H9 (cell line): ENCODE results near the gene KCNAB1. TPM values are rescaled to one million over a fixed set of nuclear protein-coding genes. Genes with fewer than 3 reads are reported as not detected.

ENCODE experiments used
- DNase-seq: peaks from one replicate; pipeline ENCODE4 v3.0.0-alpha.2; 2017
- H2AFZ ChIP-seq: one replicate; pipeline ENCODE4 v1.6.1; 2013; ENCODE audit warnings: mild to moderate bottlenecking, low read length, control low read depth, moderate library complexity
- H2AK5ac ChIP-seq: 2 replicates; pipeline ENCODE4 v1.6.1; 2013; ENCODE audit warnings: low read length, control low read depth, mixed read lengths; ENCODE audit not compliant: insufficient read length
- H2BK120ac ChIP-seq: one replicate; pipeline ENCODE4 v1.6.1; 2013; ENCODE audit warnings: low read depth, mild to moderate bottlenecking, low read length, control low read depth, inconsistent platforms; ENCODE audit not compliant: poor library complexity, severe bottlenecking
- H2BK12ac ChIP-seq: 2 replicates; pipeline ENCODE4 v1.6.1; 2013; ENCODE audit warnings: low read length, control low read depth, mixed read lengths, low read depth; ENCODE audit not compliant: insufficient read length
- H2BK15ac ChIP-seq: 2 replicates; pipeline ENCODE4 v1.6.1; 2013; ENCODE audit warnings: low read depth, low read length, control low read depth
- H2BK20ac ChIP-seq: one replicate; pipeline ENCODE4 v1.6.1; 2013; ENCODE audit warnings: low read depth, mild to moderate bottlenecking, low read length, control low read depth, inconsistent platforms; ENCODE audit not compliant: poor library complexity, severe bottlenecking
- H2BK5ac ChIP-seq: 2 replicates; pipeline ENCODE4 v1.6.1; 2013; ENCODE audit warnings: low read length, control low read depth, mixed read lengths; ENCODE audit not compliant: insufficient read length
- H3K14ac ChIP-seq: 2 replicates; pipeline ENCODE4 v1.6.1; 2013; ENCODE audit warnings: low read length, control low read depth; ENCODE audit not compliant: insufficient read depth
- H3K18ac ChIP-seq: 2 replicates; pipeline ENCODE4 v1.6.1; 2013; ENCODE audit warnings: low read depth, mild to moderate bottlenecking, mixed read lengths, low read length, control low read depth; ENCODE audit not compliant: insufficient read length
- H3K23ac ChIP-seq: 2 replicates; pipeline ENCODE4 v1.6.1; 2013; ENCODE audit warnings: low read length, control low read depth, mixed read lengths, low read depth; ENCODE audit not compliant: insufficient read length
- H3K23me2 ChIP-seq: 2 replicates; pipeline ENCODE4 v1.6.1; 2013; ENCODE audit warnings: low read depth, mild to moderate bottlenecking, mixed read lengths, low read length, control low read depth; ENCODE audit not compliant: insufficient read length, poor library complexity, severe bottlenecking
- H3K27ac ChIP-seq: 2 replicates; pipeline ENCODE4 v1.5.1; 2013; ENCODE audit warnings: low read length, control low read depth, mixed read lengths, low read depth; ENCODE audit not compliant: insufficient read length
- H3K27me3 ChIP-seq: 2 replicates; pipeline ENCODE4 v1.6.1; 2013; ENCODE audit warnings: low read length, control low read depth, inconsistent platforms; ENCODE audit not compliant: insufficient read depth
- H3K4ac ChIP-seq: 2 replicates; pipeline ENCODE4 v1.6.1; 2013; ENCODE audit warnings: low read depth, mild to moderate bottlenecking, control low read depth, inconsistent platforms, low read length, moderate library complexity
- H3K4me1 ChIP-seq: 2 replicates; pipeline ENCODE4 v1.6.1; 2013; ENCODE audit warnings: low read length, control low read depth, inconsistent platforms; ENCODE audit not compliant: insufficient read depth
- H3K4me2 ChIP-seq: 2 replicates; pipeline ENCODE4 v1.6.1; 2013; ENCODE audit warnings: low read length, control low read depth, mixed read lengths; ENCODE audit not compliant: insufficient read length, insufficient read depth
- H3K56ac ChIP-seq: 2 replicates; pipeline ENCODE4 v1.6.1; 2013; ENCODE audit warnings: low read depth, mild to moderate bottlenecking, mixed read lengths, low read length, control low read depth; ENCODE audit not compliant: insufficient read length
- H3K79me1 ChIP-seq: 2 replicates; pipeline ENCODE4 v1.6.1; 2013; ENCODE audit warnings: low read depth, mild to moderate bottlenecking, moderate library complexity, low read length, control low read depth, inconsistent platforms; ENCODE audit not compliant: insufficient read depth, poor library complexity, severe bottlenecking
- H3K79me2 ChIP-seq: 2 replicates; pipeline ENCODE4 v1.6.1; 2013; ENCODE audit warnings: low read length, control low read depth, inconsistent platforms; ENCODE audit not compliant: insufficient read depth
- H3K9ac ChIP-seq: 2 replicates; pipeline ENCODE4 v1.6.1; 2013; ENCODE audit warnings: low read length, control low read depth, mixed read lengths; ENCODE audit not compliant: insufficient read length; ENCODE audit errors: extremely low read depth
- H3K9me3 ChIP-seq: one replicate; pipeline ENCODE4 v1.6.1; 2013; ENCODE audit warnings: low read depth, low read length, inconsistent platforms; ENCODE audit not compliant: control insufficient read depth
- H3T11ph ChIP-seq: one replicate; pipeline ENCODE4 v1.6.1; 2013; ENCODE audit warnings: mild to moderate bottlenecking, low read length, control low read depth, inconsistent platforms
- H4K20me1 ChIP-seq: one replicate; pipeline ENCODE4 v1.6.1; 2013; ENCODE audit not compliant: control insufficient read depth, insufficient read length, insufficient read depth
- H4K5ac ChIP-seq: 2 replicates; pipeline ENCODE4 v1.6.1; 2013; ENCODE audit warnings: low read depth, mild to moderate bottlenecking, mixed read lengths, low read length, control low read depth; ENCODE audit not compliant: insufficient read length
- H4K8ac ChIP-seq: replicated peaks from 2 replicates; pipeline ENCODE4 v1.6.1; 2013; ENCODE audit warnings: low read length, control low read depth, mixed read lengths, low read depth; ENCODE audit not compliant: insufficient read length
- H4K91ac ChIP-seq: 2 replicates; pipeline ENCODE4 v1.6.1; 2013; ENCODE audit warnings: low read depth, mild to moderate bottlenecking, moderate library complexity, mixed read lengths, low read length, control low read depth; ENCODE audit not compliant: insufficient read length
- H3K27ac Mint-ChIP-seq, 3 experiments: 2 replicates in 2 of 3; 3 replicates in 1 of 3; pipeline ENCODE4 v1.8.0; 2020 to 2021; ENCODE audit warnings: mixed read lengths in 3 of 3, mild to moderate bottlenecking in 1 of 3, moderate library complexity in 1 of 3
- H3K27me3 Mint-ChIP-seq: 2 replicates; pipeline ENCODE4 v1.8.0; 2021; ENCODE audit warnings: low read depth, mild to moderate bottlenecking, moderate library complexity, mixed read lengths
- H3K36me3 Mint-ChIP-seq, 3 experiments: 2 replicates in 2 of 3; 3 replicates in 1 of 3; pipeline ENCODE4 v1.8.0; 2020 to 2021; ENCODE audit warnings: low read depth in 3 of 3, mixed read lengths in 3 of 3; ENCODE audit not compliant: insufficient read depth in 1 of 3
- H3K4me1 Mint-ChIP-seq, 2 experiments: 2 replicates each; pipeline ENCODE4 v1.8.0; 2020; ENCODE audit warnings: mixed read lengths in 2 of 2
- H3K4me3 Mint-ChIP-seq, 2 experiments: 2 replicates in 1 of 2; 3 replicates in 1 of 2; pipeline ENCODE4 v1.8.0; 2020 to 2021; ENCODE audit warnings: mild to moderate bottlenecking in 2 of 2, mixed read lengths in 2 of 2, moderate library complexity in 1 of 2
- H3K9me3 Mint-ChIP-seq, 2 experiments: 2 replicates in 1 of 2; 3 replicates in 1 of 2; pipeline ENCODE4 v1.8.0; 2020; ENCODE audit warnings: mild to moderate bottlenecking in 2 of 2, mixed read lengths in 2 of 2, moderate library complexity in 1 of 2
- WGBS: extraction: QIAGEN DNeasy Blood & Tissue Kit; methylation state at CpG from one replicate; pipeline ENCODE4 v1.1.7; 2013; ENCODE audit warnings: missing lambda C conversion rate, low lambda C conversion rate, mixed read lengths; ENCODE audit not compliant: insufficient read length; ENCODE audit errors: extremely low coverage; 5-methylcytosine and 5-hydroxymethylcytosine counted together
- total RNA-seq: library from RNA; stranded (reverse); gene quantifications from 2 replicates; pipeline ENCODE4 v1.2.1, GENCODE V29; 2021
- TF ChIP-seq, protein P1 (sequence below): fragments of 200-600 bp; sonication (generic); conservative IDR thresholded peaks from 3 replicates; pipeline ENCODE4 v1.8.0; 2021; ENCODE audit warnings: antibody characterized with exemption, mild to moderate bottlenecking

Gene KCNAB1
- total RNA-seq, 1 experiment from 2014 or later, result 3.7 TPM

DNA sequence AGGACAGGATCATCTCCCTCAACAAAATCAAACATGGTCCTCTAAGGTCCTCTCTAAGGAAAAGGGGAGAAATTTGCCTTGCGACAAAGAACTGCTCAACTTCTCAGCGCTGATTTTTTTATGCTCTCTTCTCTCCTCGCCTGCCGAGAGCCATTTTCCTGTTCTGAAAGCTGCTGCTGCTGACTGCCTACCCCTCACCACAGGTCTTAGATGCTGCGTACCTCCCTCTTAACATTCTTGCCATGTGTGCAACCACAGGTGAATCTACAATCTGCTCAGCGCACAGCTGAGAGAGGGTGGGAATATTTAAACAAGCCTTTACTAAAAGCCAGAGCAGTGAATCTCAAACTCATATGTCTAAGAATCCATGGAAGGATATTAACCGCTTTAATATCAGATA, 223.8 kb downstream of the KCNAB1 start:
- Histone ChIP-seq H3K27ac (no peak overlapping the region), H3K14ac (no peak overlapping the region), H3K79me2 (no peaks in the 10 kb centered on the region), H4K91ac (no peak overlapping the region), H4K20me1 (no peaks in the 10 kb centered on the region), H3K9me3 (no peaks in the 10 kb centered on the region), H3T11ph (no peak overlapping the region), H2BK15ac (no peak overlapping the region), H3K79me1 (no peaks in the 10 kb centered on the region), H3K4me1 (peaks cover 3% of the 10 kb centered on the region; the same call in 1 of the 2 replicates), H3K56ac (no peak overlapping the region), H3K18ac (no peak overlapping the region), H3K23ac (no peak overlapping the region), H2BK20ac (no peak overlapping the region), H2AFZ (peak overlapping the region; percentile 48), H3K23me2 (no peaks in the 10 kb centered on the region), H2BK12ac (no peak overlapping the region), H3K27me3 (no peaks in the 10 kb centered on the region), H3K4ac (no peak overlapping the region), H4K5ac (no peak overlapping the region), H2AK5ac (no peak overlapping the region), H2BK120ac (no peak overlapping the region), H2BK5ac (no peak overlapping the region), H3K9ac (no peak overlapping the region), H4K8ac (no peak overlapping the region), H3K4me2 (no peak overlapping the region)
- TF ChIP-seq, protein P1, sequence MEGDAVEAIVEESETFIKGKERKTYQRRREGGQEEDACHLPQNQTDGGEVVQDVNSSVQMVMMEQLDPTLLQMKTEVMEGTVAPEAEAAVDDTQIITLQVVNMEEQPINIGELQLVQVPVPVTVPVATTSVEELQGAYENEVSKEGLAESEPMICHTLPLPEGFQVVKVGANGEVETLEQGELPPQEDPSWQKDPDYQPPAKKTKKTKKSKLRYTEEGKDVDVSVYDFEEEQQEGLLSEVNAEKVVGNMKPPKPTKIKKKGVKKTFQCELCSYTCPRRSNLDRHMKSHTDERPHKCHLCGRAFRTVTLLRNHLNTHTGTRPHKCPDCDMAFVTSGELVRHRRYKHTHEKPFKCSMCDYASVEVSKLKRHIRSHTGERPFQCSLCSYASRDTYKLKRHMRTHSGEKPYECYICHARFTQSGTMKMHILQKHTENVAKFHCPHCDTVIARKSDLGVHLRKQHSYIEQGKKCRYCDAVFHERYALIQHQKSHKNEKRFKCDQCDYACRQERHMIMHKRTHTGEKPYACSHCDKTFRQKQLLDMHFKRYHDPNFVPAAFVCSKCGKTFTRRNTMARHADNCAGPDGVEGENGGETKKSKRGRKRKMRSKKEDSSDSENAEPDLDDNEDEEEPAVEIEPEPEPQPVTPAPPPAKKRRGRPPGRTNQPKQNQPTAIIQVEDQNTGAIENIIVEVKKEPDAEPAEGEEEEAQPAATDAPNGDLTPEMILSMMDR, result no peak
- no CpG with 5 or more reads among the region's 7 CpGs for WGBS
- DNase-seq, result no peak
- H3K27ac Mint-ChIP-seq, result peak overlapping the region in 1 of 3 experiments; percentile 77; a peak in 2 of 7 replicates
- H3K27me3 Mint-ChIP-seq, result no peaks in the 10 kb centered on the region
- peaks cover 6 to 14% of the 10 kb centered on the region in 2 experiments for H3K4me1 Mint-ChIP-seq
- no peaks in the 10 kb centered on the region for H3K9me3 Mint-ChIP-seq
- no peaks in the 10 kb centered on the region for H3K36me3 Mint-ChIP-seq
- H3K4me3 Mint-ChIP-seq, result no peak overlapping the region
